GM23248 (cell line): ENCODE data around the gene MTMR6. TPM values are rescaled to one million over a fixed set of nuclear protein-coding genes. Genes with fewer than 3 reads are reported as not detected.

Source experiments
- DNase-seq: peaks from one replicate; pipeline ENCODE4 v3.0.0-alpha.2; 2015
- H2AFZ ChIP-seq: fragments of 200-600 bp; sonication (generic); 2 replicates; pipeline ENCODE4 v1.6.1; 2016; ENCODE audit warnings: antibody characterized with exemption
- H3F3A ChIP-seq: fragments of 200-600 bp; sonication (generic); 2 replicates; pipeline ENCODE4 v1.6.1; 2016; ENCODE audit warnings: mild to moderate bottlenecking, antibody characterized with exemption, mixed run types; ENCODE audit not compliant: insufficient read depth
- H3K27ac ChIP-seq: fragments of 200-600 bp; sonication (generic); 2 replicates; pipeline ENCODE4 v1.5.1; 2016; ENCODE audit warnings: mild to moderate bottlenecking
- H3K27me3 ChIP-seq: fragments of 200-600 bp; sonication (generic); replicated peaks from 2 replicates; pipeline ENCODE4 v1.6.1; 2016; ENCODE audit warnings: mild to moderate bottlenecking; ENCODE audit not compliant: insufficient read depth
- H3K36me3 ChIP-seq: fragments of 200-600 bp; sonication (generic); 2 replicates; pipeline ENCODE4 v1.6.1; 2016; ENCODE audit warnings: low read depth, mild to moderate bottlenecking
- H3K4me1 ChIP-seq: fragments of 200-600 bp; sonication (generic); 2 replicates; pipeline ENCODE4 v1.6.1; 2016; ENCODE audit warnings: mild to moderate bottlenecking; ENCODE audit not compliant: insufficient read depth
- H3K4me2 ChIP-seq: fragments of 200-600 bp; sonication (generic); one replicate; pipeline ENCODE4 v1.6.1; 2016; ENCODE audit warnings: mild to moderate bottlenecking; ENCODE audit not compliant: unreplicated experiment
- H3K4me3 ChIP-seq: fragments of 200-600 bp; sonication (generic); 2 replicates; pipeline ENCODE4 v1.5.1; 2016; ENCODE audit warnings: mild to moderate bottlenecking
- H3K79me2 ChIP-seq: fragments of 200-600 bp; sonication (generic); 2 replicates; pipeline ENCODE4 v1.6.1; 2016; ENCODE audit warnings: mild to moderate bottlenecking; ENCODE audit not compliant: insufficient read depth
- H3K9ac ChIP-seq: fragments of 200-600 bp; sonication (generic); 2 replicates; pipeline ENCODE4 v1.6.1; 2016; ENCODE audit warnings: mild to moderate bottlenecking
- H3K9me2 ChIP-seq: fragments of 200-600 bp; sonication (generic); 2 replicates; pipeline ENCODE4 v1.6.1; 2016; ENCODE audit warnings: mixed run types, mild to moderate bottlenecking, moderate library complexity; ENCODE audit not compliant: insufficient read depth
- H3K9me3 ChIP-seq: fragments of 200-600 bp; sonication (generic); one replicate; pipeline ENCODE4 v1.6.1; 2017; ENCODE audit warnings: low read depth
- H4K20me1 ChIP-seq: fragments of 200-600 bp; sonication (generic); 2 replicates; pipeline ENCODE4 v1.6.0; 2016; ENCODE audit not compliant: insufficient read depth
- EZH2 ChIP-seq: fragments of 200-600 bp; sonication (generic); IDR thresholded peaks from 2 replicates; pipeline ENCODE4 v1.6.1; 2018; ENCODE audit warnings: antibody characterized with exemption, mild to moderate bottlenecking; ENCODE audit not compliant: insufficient read depth, poor library complexity, severe bottlenecking
- EZH2phosphoT487 ChIP-seq: fragments of 200-600 bp; sonication (generic); IDR thresholded peaks from 2 replicates; pipeline ENCODE4 v1.6.1; 2018; ENCODE audit warnings: antibody characterized with exemption, moderate library complexity, mild to moderate bottlenecking, low read depth; ENCODE audit not compliant: insufficient read depth
- WGBS, 2 experiments: methylation state at CpG; one replicate each; pipeline ENCODE4 v1.1.6; 2015 to 2017; ENCODE audit warnings: low lambda C conversion rate in 2 of 2, low coverage in 1 of 2; ENCODE audit errors: missing lambda C conversion rate in 2 of 2; 5-methylcytosine and 5-hydroxymethylcytosine counted together
- in situ Hi-C: fragments of 300-500 bp; cut with MboI; formaldehyde crosslinking; loops from 2 replicates; pipeline ENCODE4 v1.15.0; 2020
- polyA plus RNA-seq: library from polyadenylated mRNA; unstranded; fragments of >200 nt; fragmentation: Nextera tagmentation; extraction: Ambion mirVana; gene quantifications from 2 replicates; pipeline ENCODE4 v1.2.1, GENCODE V29; 2016
- total RNA-seq: library from RNA; depleted of rRNA; stranded (reverse); fragments of >200 nt; shearing (Covaris generic); gene quantifications from 2 replicates; pipeline ENCODE4 v1.2.3, GENCODE V29; 2014

The MTMR6 gene
- total and polyA plus RNA-seq, 2 experiments from 2014 or later = 25.5 to 37.2 TPM

DNA sequence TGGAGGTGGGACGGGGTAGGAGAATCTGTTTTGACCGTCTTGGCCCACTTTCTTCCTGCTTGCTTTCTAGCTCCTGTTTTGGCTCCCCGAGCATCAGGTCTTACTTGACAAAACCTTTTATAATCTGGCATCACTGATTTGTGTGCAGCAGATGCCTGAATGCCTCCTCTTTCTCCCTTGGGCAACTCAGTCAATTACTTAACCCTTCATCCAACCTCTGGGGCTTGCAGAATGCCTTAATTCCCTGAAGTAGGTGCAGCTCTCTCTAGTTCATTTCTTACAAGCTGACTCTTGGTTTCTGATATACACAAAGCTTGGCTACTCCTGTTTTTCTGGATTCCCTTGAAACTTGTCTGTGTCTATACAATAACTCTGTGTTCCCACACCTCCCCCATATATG lies 8.4 kb upstream of the MTMR6 start:
- no peaks in the 10 kb centered on the region for H3K79me2 ChIP-seq
- H3K4me3 ChIP-seq = no peak overlapping the region
- in situ Hi-C loops = no loop called here
- no peak overlapping the region for H2AFZ ChIP-seq
- WGBS, 2 experiments = 36 to 38% methylated on average over 3 of the region's 3 CpGs
- H3F3A ChIP-seq = no peaks in the 10 kb centered on the region
- no peak for TF ChIP-seq EZH2
- no peak for TF ChIP-seq EZH2phosphoT487
- H3K9me2 ChIP-seq = no peaks in the 10 kb centered on the region
- no peak overlapping the region for H3K9ac ChIP-seq
- no peak overlapping the region for H3K4me2 ChIP-seq
- H3K27ac ChIP-seq = no peak overlapping the region
- H3K4me1 ChIP-seq = no peaks in the 10 kb centered on the region
- H3K36me3 ChIP-seq = no peaks in the 10 kb centered on the region
- H3K9me3 ChIP-seq = no peaks in the 10 kb centered on the region
- 0 out of 2 replicates have a peak, but pooled peaks cover 7% of the 10 kb centered on the region for H3K27me3 ChIP-seq
- no peak for DNase-seq
- no peaks in the 10 kb centered on the region for H4K20me1 ChIP-seq

- Histone ChIP-seq H3K9me2 (no peaks in the 10 kb centered on the region), H3K4me1 (no peaks in the 10 kb centered on the region), H3K27me3 (0 out of 2 replicates have a peak, but pooled peaks cover 7% of the 10 kb centered on the region), H3K79me2 (no peaks in the 10 kb centered on the region), H2AFZ (no peak overlapping the region), H3K36me3 (no peaks in the 10 kb centered on the region), H3K9me3 (no peaks in the 10 kb centered on the region), H4K20me1 (no peaks in the 10 kb centered on the region), H3K4me2 (no peak overlapping the region), H3K27ac (no peak overlapping the region), H3K9ac (no peak overlapping the region), H3K4me3 (no peak overlapping the region), H3F3A (no peaks in the 10 kb centered on the region)
- in situ Hi-C loops = no loop called here
- TF ChIP-seq EZH2 (no peak), EZH2phosphoT487 (no peak)
- WGBS, 2 experiments = 74 to 76% methylated on average over 3 of the region's 3 CpGs
- DNase-seq = no peak
These were observed 7.9 kb upstream of the MTMR6 start for GRCh38 chr13:25295228-25295627.

GRCh38 chr13:25292301-25292700 lies 5.0 kb upstream of the MTMR6 start:
- Histone ChIP-seq H3K27me3 (0 out of 2 replicates have a peak, but pooled peaks cover 7% of the 10 kb centered on the region), H4K20me1 (no peaks in the 10 kb centered on the region), H3K4me1 (no peaks in the 10 kb centered on the region), H3K9me2 (no peaks in the 10 kb centered on the region), H3K36me3 (no peaks in the 10 kb centered on the region), H2AFZ (no peak overlapping the region), H3K79me2 (no peaks in the 10 kb centered on the region), H3K9me3 (no peaks in the 10 kb centered on the region), H3F3A (peaks cover 4% of the 10 kb centered on the region; the same call in 1 of the 2 replicates), H3K9ac (no peak overlapping the region), H3K4me2 (no peak overlapping the region), H3K4me3 (no peak overlapping the region), H3K27ac (no peak overlapping the region)
- TF ChIP-seq EZH2phosphoT487 (no peak), EZH2 (no peak)
- in situ Hi-C loops = no loop called here
- DNase-seq = no peak
- 0 to 3% methylated on average over 1 of the region's 1 CpG for WGBS, 2 experiments

- Histone ChIP-seq H3K27ac (no peak overlapping the region), H3K9me3 (no peaks in the 10 kb centered on the region), H3K4me2 (no peak overlapping the region), H2AFZ (no peak overlapping the region), H3K27me3 (0 out of 2 replicates have a peak, but pooled peaks cover 5% of the 10 kb centered on the region), H3K9me2 (no peaks in the 10 kb centered on the region), H3F3A (peaks cover 8% of the 10 kb centered on the region), H3K36me3 (no peaks in the 10 kb centered on the region), H4K20me1 (no peaks in the 10 kb centered on the region), H3K79me2 (peaks cover 5% of the 10 kb centered on the region), H3K9ac (no peak overlapping the region), H3K4me3 (no peak overlapping the region), H3K4me1 (no peaks in the 10 kb centered on the region)
- 90 to 95% methylated on average over 1 of the region's 1 CpG for WGBS, 2 experiments
- no peak for DNase-seq
- in situ Hi-C loops = no loop called here
- TF ChIP-seq EZH2 (no peak), EZH2phosphoT487 (no peak)
These were observed 4.4 kb upstream of the MTMR6 start for GRCh38 chr13:25291691-25292090.

GRCh38 chr13:25288966-25289365 lies 1.7 kb upstream of the MTMR6 start:
- peaks cover 33% of the 10 kb centered on the region for H3K79me2 ChIP-seq
- no peaks in the 10 kb centered on the region for H4K20me1 ChIP-seq
- H3K9me2 ChIP-seq = no peaks in the 10 kb centered on the region
- H2AFZ ChIP-seq = peak overlapping the region; percentile 17; the same call in 1 of the 2 replicates
- no peak overlapping the region for H3K27ac ChIP-seq
- no peak overlapping the region for H3K9ac ChIP-seq
- 96% methylated on average over 2 of the region's 2 CpGs for WGBS, 2 experiments
- in situ Hi-C loops = no loop called here
- no peaks in the 10 kb centered on the region for H3K9me3 ChIP-seq
- H3K4me3 ChIP-seq = no peak overlapping the region
- no peaks in the 10 kb centered on the region for H3K36me3 ChIP-seq
- peaks cover 22% of the 10 kb centered on the region for H3K4me1 ChIP-seq
- no peak for DNase-seq
- peaks cover 18% of the 10 kb centered on the region for H3F3A ChIP-seq
- no peak overlapping the region for H3K4me2 ChIP-seq
- no peaks in the 10 kb centered on the region for H3K27me3 ChIP-seq
- TF ChIP-seq EZH2phosphoT487 (no peak), EZH2 (no peak)
